Measurements from ENCODE around the gene CXCL10.
"Not testable (repeated sequence)": the region's sequence is repeated elsewhere in the genome, so short reads cannot be mapped to it uniquely, and the experiment has no call there.

CXCL10 gene

GRCh38 chr4:76011018-76011670 lies 12.2 kb downstream of the CXCL10 start:
- H3K4me1 ChIP-seq, result 0 out of 2 replicates have a peak, but pooled peaks cover 8% of the 10 kb centered on the region
- no peak overlapping the region for H3K9ac ChIP-seq
- no peak overlapping the region for H3K27ac ChIP-seq
- H4K20me1 ChIP-seq, result no peaks in the 10 kb centered on the region
- TF ChIP-seq Cebpa-rat (IDR thresholded peaks at IDR 0.05), result no peak
- H3K4me2 ChIP-seq, result no peak overlapping the region
- no peak overlapping the region for H3K4me3 ChIP-seq
- no peaks in the 10 kb centered on the region for H3K36me3 ChIP-seq
- no peaks in the 10 kb centered on the region for H3K27me3 ChIP-seq
- no peaks in the 10 kb centered on the region for H3K9me3 ChIP-seq

DNA sequence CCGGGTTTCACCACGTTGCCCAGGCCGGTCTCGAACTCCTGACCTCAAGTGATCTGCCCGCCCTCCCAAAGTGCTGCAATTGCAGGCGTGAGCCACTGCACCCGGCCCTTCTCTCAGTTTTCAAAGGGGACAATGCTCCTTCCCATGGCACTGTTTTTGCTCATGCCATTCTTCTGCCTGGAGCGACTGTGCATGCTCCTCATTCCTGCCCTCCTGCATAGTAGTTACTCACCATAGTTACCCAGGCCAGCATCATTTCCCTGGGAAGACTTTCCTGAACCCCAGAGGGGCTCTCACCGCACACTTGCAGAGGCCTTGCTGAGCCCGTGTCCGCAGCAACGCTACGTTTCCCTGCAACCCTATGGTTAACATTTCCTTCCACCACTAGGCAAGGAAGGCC lies 12.7 kb downstream of the CXCL10 start:
- Histone ChIP-seq H3K9ac (no peak overlapping the region), H4K20me1 (no peaks in the 10 kb centered on the region), H3K4me2 (no peak overlapping the region)

DNA sequence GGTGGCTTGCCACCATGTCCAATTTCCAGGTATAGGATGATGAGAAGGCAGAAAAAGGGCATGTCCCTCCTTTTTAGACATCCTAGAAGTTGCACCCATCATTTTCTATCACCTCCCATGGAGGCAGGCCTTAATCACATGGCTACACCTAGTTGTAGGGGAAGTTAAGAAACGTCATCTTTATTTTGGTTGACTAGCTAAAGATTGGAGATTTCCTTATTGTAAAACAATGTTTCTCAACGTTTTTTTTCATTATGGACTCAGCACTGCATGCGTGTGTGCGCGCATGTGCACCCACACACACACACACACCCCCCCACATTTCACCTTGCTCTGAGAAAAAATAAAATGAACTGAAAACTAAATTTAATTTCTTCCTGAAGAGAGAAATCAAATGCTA lies 14.0 kb downstream of the CXCL10 start:
- Histone ChIP-seq H3K27me3 (no peaks in the 10 kb centered on the region), H3K9me3 (no peaks in the 10 kb centered on the region), H3K27ac (no peak overlapping the region), H3K4me3 (no peak overlapping the region), H3K9ac (no peak overlapping the region), H4K20me1 (no peaks in the 10 kb centered on the region), H3K4me2 (no peak overlapping the region), H3K36me3 (no peaks in the 10 kb centered on the region), H3K4me1 (no peaks in the 10 kb centered on the region)
- TF ChIP-seq Cebpa-rat (IDR thresholded peaks at IDR 0.05), result no peak

More for the DNA sequence above, 12.7 kb downstream of the CXCL10 start:
- TF ChIP-seq Cebpa-rat (IDR thresholded peaks at IDR 0.05), result no peak
- Histone ChIP-seq H3K36me3 (no peaks in the 10 kb centered on the region), H3K27me3 (no peaks in the 10 kb centered on the region), H3K9me3 (no peaks in the 10 kb centered on the region), H3K27ac (no peak overlapping the region), H3K4me3 (no peak overlapping the region), H3K4me1 (0 out of 2 replicates have a peak, but pooled peaks cover 7% of the 10 kb centered on the region)

DNA sequence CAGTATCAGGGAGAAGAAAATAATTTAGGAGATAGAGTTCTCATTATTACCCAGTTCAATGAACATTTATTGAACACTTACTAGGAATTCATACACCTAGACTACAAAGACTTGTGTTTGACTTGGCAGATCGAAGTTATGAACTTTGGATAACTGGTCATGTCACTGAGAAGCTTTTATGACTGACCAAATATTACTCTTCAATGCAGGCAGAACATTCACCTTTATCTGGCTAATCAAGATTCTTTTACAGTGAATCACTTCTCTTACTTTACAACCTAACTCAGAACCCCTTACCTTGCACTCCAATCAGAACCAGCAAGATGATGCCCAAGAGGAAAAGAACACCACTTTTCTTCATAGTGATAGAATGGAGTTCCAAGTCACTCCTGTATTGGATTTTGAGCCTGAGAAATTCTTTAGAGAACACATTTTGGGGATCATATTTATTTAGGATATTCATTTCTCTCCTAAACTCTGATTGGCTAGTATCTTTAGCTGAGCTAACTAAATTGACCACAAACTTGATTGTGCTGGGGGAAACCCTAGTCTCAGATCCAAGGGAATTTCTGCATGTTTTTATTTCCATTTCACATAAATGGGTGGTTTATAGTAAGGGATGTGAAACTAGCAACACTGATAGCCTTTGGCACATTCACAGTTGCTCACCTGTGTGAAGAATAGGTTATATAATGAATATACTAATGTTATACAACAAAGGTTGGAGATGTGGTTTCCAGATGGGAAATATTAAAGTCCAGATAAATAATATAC lies 16.0 kb downstream of the CXCL10 start, which contains the start of gene CXCL9:
TSS of gene CXCL9 (minus strand) at position 421 of the 774 bp plus-strand sequence. CDS start at position 361, 60 bp downstream.
- H3K27ac ChIP-seq, result no peak within 1 kb of the TSS
- no peak within 1 kb of the TSS for H3K4me3 ChIP-seq
- no peaks in the 10 kb centered on the region for H3K27me3 ChIP-seq
- no peaks in the 10 kb centered on the region for H3K9me3 ChIP-seq
- H3K9ac ChIP-seq, result no peak within 1 kb of the TSS
- no peaks in the 10 kb centered on the region for H4K20me1 ChIP-seq
- no peaks in the 10 kb centered on the region for H3K36me3 ChIP-seq
- TF ChIP-seq Cebpa-rat (IDR thresholded peaks at IDR 0.05), result no peak
- H3K4me2 ChIP-seq, result no peak within 1 kb of the TSS
- H3K4me1 ChIP-seq, result peaks cover 15% of the 10 kb centered on the region

DNA sequence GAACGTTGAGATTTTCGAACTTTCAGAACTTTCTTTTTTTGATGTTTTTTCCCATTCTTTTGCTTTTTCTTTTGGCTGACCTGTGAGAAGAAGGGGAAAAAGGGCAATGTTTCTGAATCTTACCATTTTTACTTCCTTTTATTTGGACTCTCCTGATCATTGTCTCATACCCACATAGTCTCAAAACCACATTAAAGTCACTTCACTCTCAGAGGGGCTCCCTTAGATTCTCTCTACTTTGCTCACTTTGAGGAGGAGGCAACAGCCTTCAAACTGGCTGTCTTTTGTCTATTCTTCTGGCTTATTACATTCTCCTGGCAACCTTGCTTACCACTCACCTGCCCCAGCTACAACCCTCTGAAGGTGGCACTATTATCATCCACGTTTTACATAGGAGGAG lies 19.7 kb downstream of the CXCL10 start:
- Histone ChIP-seq H3K4me3 (no peak overlapping the region), H3K27me3 (no peaks in the 10 kb centered on the region), H3K36me3 (no peaks in the 10 kb centered on the region), H3K9ac (no peak overlapping the region), H3K27ac (no peak overlapping the region), H3K4me2 (peak overlapping the region; percentile 26; the same call in 1 of the 2 replicates), H3K9me3 (no peaks in the 10 kb centered on the region), H3K4me1 (peaks cover 15% of the 10 kb centered on the region), H4K20me1 (no peaks in the 10 kb centered on the region)
- TF ChIP-seq Cebpa-rat (IDR thresholded peaks at IDR 0.05), result no peak

DNA sequence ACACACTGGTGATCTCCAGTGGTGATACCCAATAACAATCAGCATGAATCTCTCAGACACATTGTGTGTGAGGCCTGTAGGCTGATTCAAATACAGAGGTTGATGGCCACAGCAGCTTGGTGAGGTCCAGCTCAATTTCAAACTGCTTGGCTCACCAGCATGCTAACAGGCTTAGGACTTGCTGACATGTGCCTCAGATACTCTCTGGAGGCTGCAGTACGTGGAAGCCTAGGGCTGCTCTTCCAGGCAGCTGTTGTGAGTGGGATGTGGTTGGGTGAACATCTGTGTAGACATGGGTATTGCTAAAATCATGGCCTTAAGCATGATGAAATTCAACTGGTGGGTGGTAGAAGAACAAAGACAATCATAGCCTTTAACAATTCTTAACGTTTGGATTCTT lies 20.3 kb downstream of the CXCL10 start:
- H3K27ac ChIP-seq, result no peak overlapping the region
- H3K27me3 ChIP-seq, result no peaks in the 10 kb centered on the region
- H3K4me1 ChIP-seq, result peaks cover 15% of the 10 kb centered on the region
- no peak overlapping the region for H3K9ac ChIP-seq
- no peak for TF ChIP-seq Cebpa-rat (IDR thresholded peaks at IDR 0.05)
- no peak overlapping the region for H3K4me3 ChIP-seq
- no peaks in the 10 kb centered on the region for H4K20me1 ChIP-seq
- no peaks in the 10 kb centered on the region for H3K36me3 ChIP-seq
- H3K9me3 ChIP-seq, result no peaks in the 10 kb centered on the region
- no peak overlapping the region for H3K4me2 ChIP-seq

GRCh38 chr4:76002176-76002575 lies 21.1 kb downstream of the CXCL10 start:
- Histone ChIP-seq H4K20me1 (no peaks in the 10 kb centered on the region), H3K9ac (no peak overlapping the region), H3K27me3 (no peaks in the 10 kb centered on the region), H3K4me2 (no peak overlapping the region), H3K9me3 (no peaks in the 10 kb centered on the region), H3K27ac (no peak overlapping the region), H3K4me3 (no peak overlapping the region), H3K36me3 (no peaks in the 10 kb centered on the region), H3K4me1 (peaks cover 15% of the 10 kb centered on the region)
- TF ChIP-seq Cebpa-rat (IDR thresholded peaks at IDR 0.05), result no peak

DNA sequence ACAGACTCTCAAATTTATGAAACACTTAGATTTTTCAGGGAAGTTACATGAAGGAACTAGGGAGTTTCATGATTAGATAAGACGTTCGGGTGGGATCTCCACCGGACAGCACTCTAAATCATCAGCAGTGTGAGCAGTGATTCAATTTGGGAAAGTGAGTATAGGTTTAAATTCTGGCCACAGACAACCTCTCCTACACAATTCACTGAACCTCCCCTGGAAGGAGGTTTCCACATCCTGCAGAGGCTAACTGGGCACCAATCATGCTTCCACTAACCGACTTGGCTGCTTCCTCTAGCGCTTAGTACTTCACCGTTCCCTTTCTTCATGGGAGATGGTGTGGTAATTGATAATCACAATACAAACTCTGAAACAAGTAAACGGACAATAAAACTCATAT lies 21.6 kb downstream of the CXCL10 start:
- Histone ChIP-seq H3K27me3 (no peaks in the 10 kb centered on the region), H3K27ac (no peak overlapping the region), H3K4me3 (no peak overlapping the region), H3K4me2 (no peak overlapping the region), H4K20me1 (no peaks in the 10 kb centered on the region), H3K4me1 (peaks cover 15% of the 10 kb centered on the region), H3K9ac (no peak overlapping the region), H3K9me3 (no peaks in the 10 kb centered on the region), H3K36me3 (no peaks in the 10 kb centered on the region)
- TF ChIP-seq Cebpa-rat (IDR thresholded peaks at IDR 0.05), result no peak

DNA sequence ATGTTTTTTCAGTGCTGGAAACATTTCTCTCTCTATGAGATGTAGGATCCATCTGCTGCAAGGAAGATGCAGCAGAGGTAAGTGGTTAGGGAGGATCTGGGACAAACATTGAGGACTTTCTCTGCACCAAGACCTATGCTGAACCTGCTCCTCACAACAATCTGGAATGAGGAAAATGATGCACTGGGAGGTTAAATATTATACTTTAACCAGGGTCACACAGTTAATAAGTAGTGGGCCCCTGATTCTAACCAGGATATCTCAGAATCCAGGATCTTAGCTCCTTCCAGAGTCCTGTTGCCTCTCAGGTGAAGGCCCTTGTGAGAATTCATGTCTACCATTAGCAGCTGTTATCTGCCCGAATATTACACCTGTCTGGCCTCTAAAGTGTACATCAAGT lies 23.0 kb downstream of the CXCL10 start:
- no peaks in the 10 kb centered on the region for H3K27me3 ChIP-seq
- no peak overlapping the region for H3K4me2 ChIP-seq
- no peaks in the 10 kb centered on the region for H3K9me3 ChIP-seq
- H3K4me1 ChIP-seq, result peaks cover 15% of the 10 kb centered on the region
- H3K4me3 ChIP-seq, result no peak overlapping the region
- H3K27ac ChIP-seq, result no peak overlapping the region
- no peaks in the 10 kb centered on the region for H4K20me1 ChIP-seq
- no peaks in the 10 kb centered on the region for H3K36me3 ChIP-seq
- no peak overlapping the region for H3K9ac ChIP-seq
- no peak for TF ChIP-seq Cebpa-rat (IDR thresholded peaks at IDR 0.05)

- H4K20me1 ChIP-seq, H3K4me3 ChIP-seq, H3K27ac ChIP-seq, H3K9ac ChIP-seq, H3K36me3 ChIP-seq, H3K27me3 ChIP-seq, H3K4me2 ChIP-seq, H3K9me3 ChIP-seq: not testable (repeated sequence)
- H3K4me1 ChIP-seq, result peaks cover 10% of the 10 kb centered on the region
Measured at GRCh38 chr4:75998525-75999147, 24.7 kb downstream of the CXCL10 start.

All from BLaER1 (cell line).